OCI-LY1 (cell line): Measurements from ENCODE around the gene CDKN3.
"Not testable (repeated sequence)": the region's sequence is repeated elsewhere in the genome, so short reads cannot be mapped to it uniquely, and the experiment has no call there.

Experiments
- H2AFZ ChIP-seq: fragments of 200-600 bp; sonication (generic), shearing (Covaris generic); 2 replicates; pipeline ENCODE4 v1.6.0; 2014; ENCODE audit warnings: antibody characterized with exemption, mild to moderate bottlenecking, low read length
- H3F3A ChIP-seq: fragments of 200-600 bp; sonication (generic), shearing (Covaris generic); 2 replicates; pipeline ENCODE4 v1.6.0; 2014; ENCODE audit warnings: mild to moderate bottlenecking, antibody characterized with exemption, low read length, moderate library complexity; ENCODE audit not compliant: insufficient read depth
- H3K27ac ChIP-seq: fragments of 200-600 bp; sonication (generic); 2 replicates; pipeline ENCODE4 v1.5.1; 2014; ENCODE audit warnings: low read length, mixed run types, mild to moderate bottlenecking, low read depth; ENCODE audit not compliant: poor library complexity, severe bottlenecking
- H3K27me3 ChIP-seq: fragments of 200-600 bp; sonication (generic); 2 replicates; pipeline ENCODE4 v1.6.0; 2014; ENCODE audit warnings: antibody characterized with exemption, mild to moderate bottlenecking, low read length, moderate library complexity; ENCODE audit not compliant: insufficient read depth
- H3K36me3 ChIP-seq: fragments of 200-600 bp; sonication (generic); 2 replicates; pipeline ENCODE4 v1.6.1; 2014; ENCODE audit warnings: mild to moderate bottlenecking, antibody characterized with exemption, low read length, moderate library complexity, mixed read lengths; ENCODE audit not compliant: insufficient read depth
- H3K4me1 ChIP-seq: fragments of 200-600 bp; sonication (generic); 2 replicates; pipeline ENCODE4 v1.5.1; 2014; ENCODE audit warnings: mild to moderate bottlenecking, low read length, moderate library complexity; ENCODE audit not compliant: insufficient read depth, severe bottlenecking
- H3K4me2 ChIP-seq: fragments of 200-600 bp; sonication (generic), shearing (Covaris generic); 2 replicates; pipeline ENCODE4 v1.6.1; 2014; ENCODE audit warnings: low read length
- H3K4me3 ChIP-seq: fragments of 200-600 bp; sonication (generic); 2 replicates; pipeline ENCODE4 v1.5.1; 2014; ENCODE audit warnings: low read length, low read depth, mild to moderate bottlenecking, mixed read lengths; ENCODE audit not compliant: poor library complexity, severe bottlenecking
- H3K79me2 ChIP-seq: fragments of 200-600 bp; shearing (Covaris generic); 2 replicates; pipeline ENCODE4 v1.6.1; 2016; ENCODE audit warnings: mixed run types, low read length, mixed read lengths; ENCODE audit not compliant: insufficient read depth
- H3K9ac ChIP-seq: fragments of 200-600 bp; sonication (generic), shearing (Covaris generic); 2 replicates; pipeline ENCODE4 v1.6.1; 2014; ENCODE audit warnings: mild to moderate bottlenecking, low read length, mixed read lengths
- H3K9me2 ChIP-seq: fragments of 200-600 bp; sonication (generic), shearing (Covaris generic); 2 replicates; pipeline ENCODE4 v1.6.1; 2014; ENCODE audit warnings: low read depth, mild to moderate bottlenecking, low read length, mixed read lengths
- H3K9me3 ChIP-seq: fragments of 200-600 bp; shearing (Covaris generic); 2 replicates; pipeline ENCODE4 v1.6.1; 2014; ENCODE audit warnings: low read length, mixed read lengths
- H4K20me1 ChIP-seq: fragments of 200-600 bp; sonication (generic), shearing (Covaris generic); 2 replicates; pipeline ENCODE4 v1.6.0; 2016; ENCODE audit warnings: mild to moderate bottlenecking, low read length; ENCODE audit not compliant: insufficient read depth
- CTCF ChIP-seq: fragments of 200-600 bp; sonication (generic), shearing (Covaris generic); IDR thresholded peaks from 2 replicates; pipeline ENCODE4 v1.5.1; 2017; ENCODE audit warnings: mild to moderate bottlenecking, antibody characterized with exemption, low read length, moderate library complexity, mixed read lengths
- EZH2 ChIP-seq: fragments of 200-600 bp; sonication (generic), shearing (Covaris generic); IDR thresholded peaks from 2 replicates; pipeline ENCODE4 v1.8.0; 2017; ENCODE audit warnings: borderline replicate concordance, mixed run types, mild to moderate bottlenecking, antibody characterized with exemption, low read length, moderate library complexity, mixed read lengths

Gene CDKN3

GRCh38 chr14:54451961-54452360, 55.2 kb downstream of the CDKN3 start:
- H3K9me2 ChIP-seq, result no peaks in the 10 kb centered on the region
- H3K4me1 ChIP-seq, result no peaks in the 10 kb centered on the region
- TF ChIP-seq EZH2 (no peak), CTCF (no peak)
- H3K9me3 ChIP-seq, result no peaks in the 10 kb centered on the region
- no peaks in the 10 kb centered on the region for H3K27me3 ChIP-seq
- H2AFZ ChIP-seq, result no peak overlapping the region
- H3K4me3 ChIP-seq, result no peak overlapping the region
- H3K4me2 ChIP-seq, result no peak overlapping the region
- no peak overlapping the region for H3K9ac ChIP-seq
- no peaks in the 10 kb centered on the region for H3F3A ChIP-seq
- H3K36me3 ChIP-seq, result no peaks in the 10 kb centered on the region
- H3K27ac ChIP-seq, result no peak overlapping the region
- no peaks in the 10 kb centered on the region for H3K79me2 ChIP-seq
- no peaks in the 10 kb centered on the region for H4K20me1 ChIP-seq

- H3K9me2 ChIP-seq, result no peaks in the 10 kb centered on the region
- H3K27me3 ChIP-seq, result no peaks in the 10 kb centered on the region
- H3K9me3 ChIP-seq, result no peaks in the 10 kb centered on the region
- no peaks in the 10 kb centered on the region for H3F3A ChIP-seq
- no peaks in the 10 kb centered on the region for H4K20me1 ChIP-seq
- H3K27ac ChIP-seq, result no peak overlapping the region
- TF ChIP-seq CTCF (no peak), EZH2 (no peak)
- no peaks in the 10 kb centered on the region for H3K36me3 ChIP-seq
- H3K4me1 ChIP-seq, result no peaks in the 10 kb centered on the region
- no peak overlapping the region for H3K4me2 ChIP-seq
- H3K4me3 ChIP-seq, result no peak overlapping the region
- H3K79me2 ChIP-seq, result no peaks in the 10 kb centered on the region
- no peak overlapping the region for H2AFZ ChIP-seq
- H3K9ac ChIP-seq, result no peak overlapping the region
Measured at GRCh38 chr14:54453252-54453651, 56.4 kb downstream of the CDKN3 start.

- H4K20me1 ChIP-seq, H3K4me2 ChIP-seq, H3K4me3 ChIP-seq, H3K4me1 ChIP-seq, H3K9ac ChIP-seq, H3K27ac ChIP-seq, H3K27me3 ChIP-seq, H3K9me3 ChIP-seq, H3K79me2 ChIP-seq, H3F3A ChIP-seq, H3K36me3 ChIP-seq, H3K9me2 ChIP-seq, H2AFZ ChIP-seq: not testable (repeated sequence)
Measured at GRCh38 chr14:54453990-54454389, 57.2 kb downstream of the CDKN3 start.

- Histone ChIP-seq H3K9me3 (peaks cover 10% of the 10 kb centered on the region), H3F3A (no peaks in the 10 kb centered on the region), H3K36me3 (no peaks in the 10 kb centered on the region), H3K79me2 (no peaks in the 10 kb centered on the region), H3K27me3 (no peaks in the 10 kb centered on the region), H4K20me1 (no peaks in the 10 kb centered on the region), H3K4me2 (no peak overlapping the region), H3K27ac (no peak overlapping the region), H3K9me2 (no peaks in the 10 kb centered on the region), H3K9ac (no peak overlapping the region), H3K4me1 (no peaks in the 10 kb centered on the region), H3K4me3 (no peak overlapping the region), H2AFZ (no peak overlapping the region)
- TF ChIP-seq CTCF (no peak), EZH2 (no peak)
Measured at GRCh38 chr14:54455363-54455762, 58.6 kb downstream of the CDKN3 start.

- not testable (repeated sequence) for H4K20me1 ChIP-seq, H3K9me3 ChIP-seq, H3K4me1 ChIP-seq, H2AFZ ChIP-seq, H3K79me2 ChIP-seq, H3K27me3 ChIP-seq, H3K9ac ChIP-seq, H3K4me3 ChIP-seq, H3F3A ChIP-seq, H3K36me3 ChIP-seq, H3K4me2 ChIP-seq, H3K9me2 ChIP-seq, H3K27ac ChIP-seq
Measured at GRCh38 chr14:54456820-54457608, 60.2 kb downstream of the CDKN3 start.
